Activated effector memory CD4-positive, alpha-beta T cell treated with anti-CD3 and anti-CD28 coated beads, Interleukin-2, amount 50 U/mL, for 16 hours (primary cell): ENCODE measurements around the gene NEUROD2.
A peak's percentile ranks its signal among the peaks of the same experiment; 100 is the strongest.

Source experiments
- DNase-seq: peaks from one replicate; pipeline ENCODE4 v3.0.0-alpha.2; 2020

The NEUROD2 gene

DNA sequence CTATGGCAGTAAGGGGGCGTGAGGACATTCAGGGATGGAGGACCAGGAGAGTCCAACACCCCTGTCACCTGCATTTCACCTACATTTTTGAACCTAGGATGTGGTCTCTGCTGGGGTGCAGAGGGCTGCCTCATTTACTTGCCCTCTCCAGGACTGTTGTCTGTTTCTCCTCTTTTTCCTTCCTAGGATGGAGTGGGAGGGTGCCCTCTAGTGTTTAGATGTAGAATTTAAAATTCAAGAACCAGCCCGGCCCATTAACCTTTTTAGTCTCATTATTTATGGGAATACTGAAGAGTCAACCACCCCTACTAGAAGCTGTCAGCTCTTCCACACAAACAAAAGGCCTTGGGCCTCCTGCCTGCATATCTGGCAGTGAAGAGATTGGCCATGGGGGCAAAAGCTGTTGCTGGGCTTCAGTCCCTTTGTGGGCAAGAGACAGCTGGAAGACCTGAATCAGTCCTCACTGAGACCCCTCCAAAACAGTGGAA is 26.7 kb upstream of the NEUROD2 start:
- no peak for DNase-seq

DNA sequence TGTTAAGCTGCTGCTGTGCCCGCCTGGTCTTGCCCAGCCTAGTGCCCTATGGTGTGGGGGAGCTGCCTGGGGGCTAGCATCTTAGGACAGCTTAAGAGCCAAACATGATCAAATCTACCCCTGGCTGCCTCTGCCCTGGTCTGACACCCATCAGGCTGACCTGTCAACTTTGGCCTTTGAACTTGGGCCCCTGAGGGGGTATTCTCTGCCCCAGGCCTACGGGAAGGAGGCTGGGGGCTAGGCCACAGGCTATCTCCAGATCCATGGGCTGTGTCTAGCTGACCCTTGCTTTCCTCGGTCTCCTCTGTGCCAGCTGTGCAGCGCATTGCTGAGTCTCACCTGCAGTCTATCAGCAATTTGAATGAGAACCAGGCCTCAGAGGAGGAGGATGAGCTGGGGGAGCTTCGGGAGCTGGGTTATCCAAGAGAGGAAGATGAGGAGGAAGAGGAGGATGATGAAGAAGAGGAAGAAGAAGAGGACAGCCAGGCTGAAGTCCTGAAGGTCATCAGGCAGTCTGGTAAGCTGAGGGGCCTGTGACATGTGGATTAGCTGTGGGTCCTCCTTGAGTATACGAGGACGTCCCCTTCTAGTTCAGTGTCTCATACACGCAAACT is 26.0 kb upstream of the NEUROD2 start:
- no peak for DNase-seq

DNA sequence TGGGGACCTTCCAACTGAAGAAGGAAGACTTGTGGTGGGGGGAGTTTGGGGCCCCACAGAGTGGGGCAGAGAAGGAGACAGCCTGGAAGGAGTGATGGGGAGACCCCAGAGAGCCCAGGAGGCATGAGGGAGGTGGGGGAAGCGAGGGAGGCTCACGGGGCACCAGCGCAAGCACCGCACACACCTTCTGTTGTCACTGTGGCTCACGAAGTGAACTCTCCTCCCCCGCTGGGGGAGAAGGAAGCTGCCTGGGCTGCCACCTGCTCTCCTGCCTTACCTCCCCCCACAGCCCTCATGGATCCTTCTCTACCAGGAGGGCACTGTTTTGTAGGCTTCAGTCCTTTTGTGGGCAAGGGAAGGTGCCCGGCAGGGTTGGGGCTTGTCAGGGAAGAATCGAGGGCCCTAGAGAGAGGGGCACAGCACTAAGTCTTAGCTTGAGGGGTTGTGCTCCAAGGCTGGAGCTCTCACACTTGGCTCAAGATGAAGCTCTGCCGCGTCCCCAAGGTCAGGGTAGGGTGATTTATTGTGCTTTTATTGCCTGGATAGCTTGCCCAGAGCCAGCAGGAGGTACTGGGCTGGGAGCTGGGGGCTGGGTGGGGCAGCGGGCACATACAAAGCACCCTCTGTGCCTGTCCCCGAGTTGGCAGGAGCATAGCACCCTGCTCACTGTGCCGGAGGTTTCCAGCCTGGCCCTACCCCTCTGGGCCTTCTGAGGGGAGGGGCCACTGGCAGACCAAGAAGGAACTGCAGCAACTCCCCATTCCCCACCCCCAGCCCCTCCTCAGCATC is 24.6 kb upstream of the NEUROD2 start:
- DNase-seq: no peak

DNA sequence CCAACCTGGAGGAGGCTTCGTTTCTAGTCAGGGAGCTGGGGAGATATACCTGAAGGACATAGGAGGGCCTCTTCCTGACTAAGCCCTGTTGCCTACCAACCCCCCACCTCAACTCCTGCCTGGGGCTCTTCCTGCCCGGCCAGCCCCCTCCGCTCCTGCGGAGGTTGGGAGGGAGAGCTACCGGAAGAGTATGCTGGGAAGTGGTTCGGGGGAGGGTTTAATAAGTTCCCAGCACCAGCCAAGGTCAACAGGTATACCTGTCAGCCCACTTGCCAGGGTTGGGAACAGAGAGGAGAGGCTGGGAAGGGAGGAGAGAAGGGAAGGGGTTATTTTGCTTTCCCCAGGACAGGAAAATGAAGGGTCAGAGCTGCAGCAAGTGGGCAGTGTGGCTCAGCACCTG is 23.7 kb upstream of the NEUROD2 start:
- no peak for DNase-seq

DNA sequence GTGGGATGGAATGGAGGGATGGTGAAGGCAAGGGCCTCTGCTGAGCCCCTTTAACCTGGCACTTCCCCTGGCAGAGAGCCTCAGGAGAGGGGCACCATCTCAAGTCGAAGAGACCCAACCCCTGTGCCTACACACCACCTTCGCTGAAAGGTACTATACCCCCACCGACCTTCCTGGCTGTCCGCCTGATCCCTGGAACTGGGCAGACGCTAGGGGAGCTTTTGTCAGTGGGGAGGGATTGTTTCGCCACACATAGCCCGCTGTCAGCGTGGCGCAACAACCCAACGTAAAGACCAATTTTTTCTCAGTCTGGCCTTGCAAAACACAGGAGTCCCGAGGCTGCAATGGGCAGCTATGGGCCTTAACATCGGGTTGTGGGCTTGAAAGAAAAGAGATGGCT is 22.2 kb upstream of the NEUROD2 start:
- no peak for DNase-seq

DNA sequence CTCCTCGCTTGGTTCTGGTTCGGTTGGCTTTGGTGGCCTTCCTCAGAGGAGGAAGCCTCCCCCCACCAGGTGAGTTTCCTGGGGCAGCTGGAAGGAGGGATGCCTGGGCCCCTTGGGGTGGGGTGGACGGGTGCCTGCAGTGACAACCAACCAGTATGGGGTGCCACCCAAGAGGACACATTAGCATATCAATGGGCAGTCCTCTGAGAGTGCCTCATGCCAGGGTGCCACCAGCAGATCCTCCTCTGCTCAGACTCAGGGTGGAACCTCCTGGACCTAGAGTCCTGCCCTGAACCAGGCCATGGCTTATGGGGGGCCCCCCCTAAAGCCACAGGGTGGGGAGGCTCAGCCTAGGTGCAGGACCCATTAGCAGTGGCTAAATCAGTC is 21.8 kb upstream of the NEUROD2 start:
- DNase-seq: no peak

DNA sequence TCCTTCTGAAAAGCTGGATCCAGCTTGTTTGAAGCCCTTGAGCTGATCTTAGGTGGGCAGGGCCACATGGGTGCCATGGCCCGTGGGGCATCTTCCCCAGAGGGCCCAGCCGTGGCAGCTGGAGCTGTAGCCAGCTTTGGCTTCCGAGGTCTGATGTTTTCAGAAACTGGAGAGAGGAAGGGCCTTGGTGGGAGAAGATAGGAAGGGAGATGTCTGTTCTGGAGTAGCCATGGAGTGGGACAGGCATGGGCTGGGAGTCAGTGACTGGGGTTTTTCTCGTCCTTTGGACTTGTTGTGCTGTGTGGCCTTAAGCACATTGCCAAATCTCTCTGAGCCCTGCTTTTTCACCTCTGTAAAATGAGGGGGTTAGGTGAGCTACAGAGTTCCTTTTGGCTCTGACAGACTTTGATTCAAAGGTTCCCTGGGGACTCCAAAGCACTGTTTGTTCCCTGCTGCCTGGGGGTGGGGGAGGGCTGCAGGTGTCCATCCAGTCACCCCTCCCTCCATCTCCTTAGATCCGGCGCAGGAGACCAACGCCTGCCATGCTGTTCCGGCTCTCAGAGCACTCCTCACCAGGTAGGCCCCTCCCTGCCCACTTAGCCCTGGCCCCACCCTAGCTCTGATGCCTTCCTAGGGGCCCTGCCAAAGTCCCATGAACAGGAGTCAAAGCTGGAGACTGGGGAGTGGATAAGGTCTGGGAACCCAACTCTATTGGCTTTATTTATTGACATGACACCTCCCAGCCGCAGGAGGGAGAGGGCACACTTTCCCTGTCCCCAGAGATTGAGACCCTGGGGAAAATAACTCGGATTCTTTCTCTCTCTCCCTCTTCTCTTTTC is 21.2 kb upstream of the NEUROD2 start:
- no peak for DNase-seq

DNA sequence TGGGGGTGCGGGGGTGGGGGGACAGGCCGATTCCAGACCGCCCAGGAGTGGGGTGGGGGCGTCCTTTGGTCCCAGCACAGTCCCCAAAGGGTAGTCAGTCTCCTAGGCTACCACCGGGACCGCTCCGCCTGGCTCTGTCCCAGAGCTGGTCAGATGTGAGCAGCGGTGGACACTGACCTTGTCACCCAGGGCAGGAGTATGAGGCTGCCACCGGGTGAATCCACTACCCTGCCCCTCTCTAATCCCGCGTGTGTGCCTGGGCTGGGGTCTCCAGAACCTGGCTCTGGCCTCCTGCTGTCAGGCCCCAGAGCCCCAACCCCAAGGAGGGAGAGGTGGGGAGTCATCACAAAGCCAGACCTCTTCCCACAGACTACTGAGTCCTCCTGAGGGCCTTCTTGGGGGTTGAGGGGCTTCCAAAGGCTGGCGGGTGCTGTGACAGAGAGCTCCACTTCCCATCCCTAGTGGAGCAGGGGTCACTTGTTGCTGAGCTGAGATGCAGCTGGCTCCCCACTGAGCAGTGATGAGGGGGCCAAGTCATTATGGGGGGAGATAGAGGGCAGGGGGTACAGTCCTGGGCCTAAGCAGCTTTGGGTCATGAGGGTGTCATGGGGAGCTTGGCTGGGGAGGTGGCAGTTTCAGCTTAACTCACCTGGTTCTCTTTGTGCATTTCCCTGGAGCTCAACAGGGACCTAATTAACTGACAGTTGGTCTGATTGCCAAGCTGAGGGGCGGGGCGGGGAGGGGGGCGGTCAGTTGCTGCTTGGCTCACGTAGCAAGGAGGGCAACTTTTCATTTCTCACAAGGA is 20.2 kb upstream of the NEUROD2 start:
- no peak for DNase-seq

DNA sequence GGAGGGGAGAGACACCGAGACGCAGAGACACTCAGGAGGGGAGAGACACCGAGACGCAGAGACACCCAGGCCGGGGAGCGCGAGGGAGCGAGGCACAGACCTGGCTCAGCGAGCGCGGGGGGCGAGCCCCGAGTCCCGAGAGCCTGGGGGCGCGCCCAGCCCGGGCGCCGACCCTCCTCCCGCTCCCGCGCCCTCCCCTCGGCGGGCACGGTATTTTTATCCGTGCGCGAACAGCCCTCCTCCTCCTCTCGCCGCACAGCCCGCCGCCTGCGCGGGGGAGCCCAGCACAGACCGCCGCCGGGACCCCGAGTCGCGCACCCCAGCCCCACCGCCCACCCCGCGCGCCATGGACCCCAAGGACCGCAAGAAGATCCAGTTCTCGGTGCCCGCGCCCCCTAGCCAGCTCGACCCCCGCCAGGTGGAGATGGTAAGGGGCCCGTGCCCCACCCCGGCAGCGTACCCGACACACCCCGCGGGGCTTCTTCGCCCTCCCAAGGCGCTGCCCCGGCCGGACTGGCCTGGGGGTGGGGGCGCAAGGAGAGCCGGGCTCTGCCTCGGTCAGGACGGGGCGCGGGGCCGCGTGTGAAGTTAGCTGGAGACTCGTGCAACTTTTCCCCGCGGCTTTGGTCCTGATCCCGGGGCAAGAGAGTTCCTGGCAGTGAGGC is 19.5 kb upstream of the NEUROD2 start:
- no peak for DNase-seq

DNA sequence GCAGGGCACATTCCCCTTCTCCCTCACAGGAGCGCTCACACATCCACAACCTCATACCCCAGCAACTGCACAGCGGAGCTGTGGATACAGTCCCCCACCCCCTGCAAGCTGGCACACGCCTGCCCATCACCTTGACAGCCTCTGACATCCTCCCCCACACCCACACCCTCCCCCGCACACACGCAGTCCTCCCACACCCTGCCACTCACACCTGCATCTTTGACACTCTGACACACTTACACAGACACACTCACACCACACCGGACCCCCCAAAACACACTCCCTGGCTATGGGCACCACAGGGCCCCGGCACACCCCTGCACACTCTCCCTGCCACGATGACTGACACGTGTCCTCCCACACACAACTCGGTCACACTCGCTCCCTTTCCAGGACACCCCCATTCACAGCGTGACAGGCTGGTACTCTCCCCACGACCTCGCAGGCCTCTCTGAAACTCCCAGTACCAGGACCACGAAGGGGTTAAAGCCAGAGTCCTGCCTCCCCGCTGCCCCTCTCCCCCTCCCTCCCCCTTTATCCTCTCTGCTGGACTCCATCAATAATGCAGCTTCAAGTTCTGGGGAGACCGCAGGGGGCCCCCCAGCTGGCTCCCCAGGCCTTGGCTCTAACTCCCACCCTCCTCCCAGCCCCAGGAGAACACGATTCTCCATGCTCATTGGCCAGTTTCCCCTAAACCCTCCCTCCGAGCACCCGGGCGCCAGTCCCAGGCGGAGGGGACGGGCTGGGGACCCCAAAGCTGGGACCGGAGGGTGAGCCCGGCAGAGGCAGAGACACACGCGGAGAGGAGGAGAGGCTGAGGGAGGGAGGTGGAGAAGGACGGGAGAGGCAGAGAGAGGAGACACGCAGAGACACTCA is 18.7 kb upstream of the NEUROD2 start, which contains the start of gene PPP1R1B:
Gene PPP1R1B (plus strand): TSS at position 782 of the 876 bp plus-strand sequence. CDS start 441 bp downstream, outside the sequence.
- no peak for DNase-seq

DNA sequence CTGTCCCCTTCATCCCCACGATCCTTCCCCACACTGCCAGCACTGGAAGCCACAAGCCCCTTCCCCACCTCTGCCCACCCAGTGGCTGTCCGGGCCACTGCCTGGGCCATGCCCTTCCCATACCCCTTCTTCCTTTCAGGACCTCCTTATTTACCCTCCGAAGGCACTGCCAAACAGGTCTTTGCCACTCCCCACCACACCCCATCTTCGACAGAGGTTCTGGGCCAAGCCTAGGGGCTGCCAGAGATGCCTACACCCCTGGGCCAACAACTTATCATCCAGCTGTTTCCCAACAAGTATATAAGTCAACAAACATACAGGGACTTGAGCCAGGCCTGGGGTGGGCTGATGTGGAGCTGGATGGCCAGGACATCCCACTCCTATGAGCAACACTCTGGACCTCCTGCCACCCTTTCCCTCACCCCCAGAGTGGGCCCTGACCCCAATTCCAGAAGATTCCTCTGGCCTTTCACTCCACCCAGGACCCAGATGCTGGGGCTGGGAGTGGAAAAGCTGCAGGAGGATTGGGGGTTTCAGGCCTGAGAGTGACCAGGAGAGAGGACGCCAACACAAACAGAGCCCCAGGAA is 17.6 kb upstream of the NEUROD2 start:
- DNase-seq: no peak

DNA sequence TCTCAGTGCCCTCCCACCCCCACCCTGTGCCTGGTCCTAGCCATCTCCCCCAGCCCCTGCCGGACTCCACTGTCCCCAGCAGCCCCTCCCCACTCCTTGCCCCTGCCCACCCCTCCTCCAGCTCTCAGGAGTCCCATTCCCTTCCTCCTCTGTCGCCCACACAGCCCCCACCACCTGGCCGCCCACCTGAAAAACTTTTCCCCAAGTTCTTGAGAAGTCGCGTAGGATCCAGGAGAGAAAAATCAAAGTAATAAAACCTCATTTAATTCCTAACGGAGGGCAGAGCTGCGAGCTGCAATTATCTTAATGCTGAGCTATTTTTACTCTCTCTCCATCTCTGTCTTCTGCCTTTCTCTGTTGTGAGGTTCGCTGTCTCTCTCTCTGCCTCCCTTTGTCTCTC is 16.6 kb upstream of the NEUROD2 start:
- no peak for DNase-seq

DNA sequence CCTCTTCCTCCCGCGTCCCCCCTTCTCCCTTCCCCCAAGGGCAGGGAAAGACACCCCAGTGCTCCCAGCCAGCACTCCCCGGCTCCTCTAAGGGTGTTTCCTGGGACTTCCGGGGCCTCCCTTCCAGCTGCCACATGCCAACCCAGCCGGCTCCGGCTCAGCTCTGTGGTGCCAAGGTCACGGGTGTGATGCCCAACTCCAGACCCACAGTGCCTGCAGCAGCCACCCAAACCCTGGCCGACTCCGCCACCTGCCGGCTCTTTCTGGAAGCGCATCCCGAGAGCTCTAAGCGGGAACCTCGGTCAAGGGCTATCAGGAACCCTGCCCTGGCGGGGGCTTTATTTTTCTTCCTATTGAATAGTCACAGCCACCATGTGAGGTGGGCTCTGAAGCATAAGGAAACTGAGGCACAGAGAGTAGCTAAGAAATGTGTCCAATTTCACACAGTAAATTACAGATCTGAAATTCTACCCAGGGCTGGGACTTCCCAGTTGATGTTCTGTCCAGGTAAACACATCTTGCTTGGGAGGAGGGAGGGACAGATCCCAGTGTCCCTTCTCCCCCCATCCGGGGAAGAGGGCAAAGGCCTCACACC is 15.7 kb upstream of the NEUROD2 start:
- peak; percentile 95 for DNase-seq

DNA sequence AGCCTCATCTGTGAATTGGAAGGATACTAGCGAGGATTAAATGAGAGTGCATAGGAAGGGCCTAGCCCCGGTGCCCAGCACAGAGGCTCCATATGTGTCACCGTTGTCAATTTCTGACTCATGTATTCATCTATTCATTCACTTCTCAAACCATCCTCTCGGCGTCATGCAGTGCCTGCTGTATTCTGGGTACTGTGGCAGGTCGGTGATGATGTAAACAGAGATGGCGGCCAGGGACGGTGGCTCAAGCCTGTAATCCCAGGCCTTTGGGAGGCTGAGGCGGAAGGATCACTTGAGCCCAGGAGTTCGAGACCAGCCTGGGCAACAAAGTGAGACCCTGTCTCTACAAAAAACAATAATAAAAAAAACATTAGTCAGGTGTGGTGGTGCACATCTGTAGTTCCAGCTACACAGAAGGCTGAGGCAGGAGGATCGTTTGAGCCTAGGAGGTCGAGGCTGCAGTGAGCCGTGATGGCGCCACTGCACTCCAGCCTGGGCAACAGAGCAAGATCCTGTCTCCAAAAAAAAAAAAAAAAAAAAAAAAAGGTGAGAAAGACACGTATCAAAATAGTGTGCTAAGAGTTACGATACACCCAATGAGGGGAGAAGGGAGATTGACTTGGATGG is 14.8 kb upstream of the NEUROD2 start:
- DNase-seq: peak; percentile 83

DNA sequence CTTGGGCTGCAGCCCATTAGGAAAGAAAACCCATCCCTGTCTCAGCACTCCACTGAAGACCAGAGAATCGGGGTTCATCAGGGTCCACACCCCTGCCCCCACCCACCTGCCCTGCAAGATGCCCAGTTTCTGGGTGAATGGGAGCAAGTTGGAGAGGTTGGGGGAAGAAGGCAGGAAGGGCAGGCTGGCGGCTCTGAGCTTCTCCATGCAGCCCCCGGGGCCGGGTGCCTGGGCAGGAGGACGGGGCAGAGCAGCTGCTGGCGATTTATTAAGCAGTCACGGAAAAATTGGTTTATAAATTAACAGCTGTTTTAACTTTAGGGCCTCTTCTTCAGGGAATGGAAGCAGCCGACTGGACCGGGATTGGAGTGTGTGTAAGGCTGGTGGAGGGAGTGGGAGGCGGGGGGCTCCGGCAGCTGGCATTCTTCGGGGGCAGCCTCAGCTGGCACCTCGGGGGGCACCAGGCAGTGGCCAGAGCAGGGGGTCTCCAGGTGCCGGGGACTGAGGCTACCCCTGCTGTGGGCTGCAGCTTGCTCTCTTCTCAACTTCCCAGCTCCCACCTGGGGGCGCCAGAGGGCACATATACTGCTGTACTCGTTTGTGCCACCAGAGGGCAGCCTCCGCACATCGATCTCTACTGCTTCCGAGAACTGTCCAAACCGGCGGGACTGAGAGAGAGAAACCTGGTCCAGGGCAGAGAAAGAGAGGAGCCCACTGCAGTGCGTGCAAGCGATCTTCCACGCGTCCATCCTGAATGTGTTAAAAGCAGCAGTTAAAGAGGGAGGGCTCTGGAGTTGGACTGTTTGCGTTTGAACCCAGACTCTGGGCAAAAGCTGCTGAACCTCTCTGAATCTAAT is 14.0 kb upstream of the NEUROD2 start:
- peak; percentile 96 for DNase-seq

DNA sequence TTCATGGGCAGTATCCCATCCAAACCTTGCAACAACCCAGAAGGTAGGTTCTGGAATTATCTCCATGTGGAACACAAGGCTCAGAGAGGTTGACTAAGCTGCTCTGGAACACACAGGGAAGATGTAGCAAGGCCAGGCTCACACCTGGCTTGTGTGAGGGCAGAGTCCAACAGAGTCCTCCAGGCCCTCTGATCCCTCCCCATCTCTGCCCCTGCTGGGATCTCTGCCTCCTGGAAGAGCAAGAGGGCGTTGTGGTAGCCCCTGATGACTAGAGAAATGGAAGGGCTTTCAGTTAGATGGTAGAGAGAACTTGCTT is 12.0 kb upstream of the NEUROD2 start:
- DNase-seq: no peak

DNA sequence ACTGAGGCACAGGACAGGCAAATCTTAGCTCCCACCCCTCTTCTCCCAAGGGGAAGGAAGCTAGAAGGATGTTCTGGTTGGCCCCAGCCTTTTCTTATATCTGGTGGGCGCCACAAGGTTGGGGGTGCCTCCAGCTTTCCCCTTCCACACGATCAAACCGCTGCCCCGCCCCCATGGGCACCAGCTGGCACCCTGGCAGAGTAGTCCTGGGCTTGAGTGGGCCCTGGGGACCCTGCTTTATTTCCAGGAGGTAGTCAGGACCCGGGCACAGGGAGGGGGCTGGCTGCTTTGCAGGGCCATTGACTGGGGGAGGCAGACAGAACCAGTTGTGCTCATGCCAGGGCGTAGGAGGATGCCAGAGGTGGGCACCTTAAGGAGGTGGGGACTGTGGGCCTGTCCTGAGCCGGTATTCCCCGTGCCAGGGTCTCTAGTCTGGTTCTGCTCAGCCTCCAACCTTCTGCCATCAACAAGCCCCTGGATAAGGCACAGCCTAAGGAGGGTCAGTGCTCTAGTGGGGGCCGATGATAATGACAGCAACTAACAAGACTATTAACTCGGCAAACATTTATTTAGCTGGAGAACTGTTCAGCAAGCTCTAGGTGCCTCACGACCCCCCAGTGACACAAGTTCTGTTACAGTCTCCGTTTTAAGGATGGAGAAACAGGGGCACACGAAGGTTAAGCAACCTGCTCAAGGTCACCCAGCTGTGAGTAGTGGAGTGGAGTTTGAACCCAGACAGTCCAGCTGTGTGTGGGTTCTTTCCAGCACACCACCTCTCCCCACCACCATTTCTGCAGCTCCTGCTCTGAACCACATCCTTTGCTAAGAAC is 11.5 kb upstream of the NEUROD2 start:
- no peak for DNase-seq
